Measurements from ENCODE around the gene CEMP1.

GRCh38 chr16:2529061-2529931, 1.9 kb downstream of the CEMP1 start:
- TF ChIP-seq CTCF (IDR thresholded peaks at IDR 0.05), result no peak
- no peak for TF ChIP-seq EZH2 (IDR thresholded peaks at IDR 0.05)
- no peak for TF ChIP-seq EZH2phosphoT487 (IDR thresholded peaks at IDR 0.05)

Data from neural progenitor cell (in vitro differentiated cells).